Dendritic cell treated with granulocyte-macrophage colony-stimulating factor and Interleukin-4, amounts not matched to agents 40 ng/mL and 50 ng/mL, for 4 days (primary cell): Measurements from ENCODE around the gene EPB41L2.

Source experiments
- H3K27ac Mint-ChIP-seq: one replicate; pipeline ENCODE4 v1.8.0; 2022; ENCODE audit warnings: mild to moderate bottlenecking, mixed read lengths
- H3K27me3 Mint-ChIP-seq: one replicate; pipeline ENCODE4 v1.8.0; 2022; ENCODE audit warnings: mild to moderate bottlenecking, mixed read lengths
- H3K36me3 Mint-ChIP-seq: one replicate; pipeline ENCODE4 v1.8.0; 2022; ENCODE audit warnings: low read depth, mixed read lengths
- H3K4me1 Mint-ChIP-seq: one replicate; pipeline ENCODE4 v1.8.0; 2022; ENCODE audit warnings: low read depth, mixed read lengths
- H3K4me3 Mint-ChIP-seq: one replicate; pipeline ENCODE4 v1.8.0; 2022; ENCODE audit warnings: mild to moderate bottlenecking, moderate library complexity, mixed read lengths
- H3K9me3 Mint-ChIP-seq: one replicate; pipeline ENCODE4 v1.8.0; 2022; ENCODE audit warnings: mixed read lengths
- intact Hi-C: fragments of 100-400 bp; cut with micrococcal nuclease; formaldehyde crosslinking; loops from one replicate; pipeline ENCODE4 v1.15.0; 2022

Gene EPB41L2

DNA sequence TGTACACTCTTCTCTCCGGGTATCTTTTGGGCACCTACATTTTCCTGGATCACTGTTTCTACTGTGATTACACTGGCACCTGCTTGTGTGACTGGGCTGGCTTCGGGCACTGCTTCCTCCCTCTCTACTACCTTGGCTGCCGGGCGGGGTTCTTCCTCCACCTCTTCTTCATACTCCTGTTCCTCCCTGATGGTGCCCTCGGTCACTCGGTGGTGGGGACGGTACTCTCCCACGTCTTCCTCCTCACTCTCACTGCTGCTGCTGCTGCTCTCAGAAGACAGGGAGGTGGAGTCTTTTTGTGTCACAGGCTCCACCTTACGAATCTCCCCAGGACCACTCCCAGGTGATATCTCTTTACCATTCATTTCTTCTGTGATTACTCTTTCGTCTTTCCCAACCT, 193.4 kb downstream of the EPB41L2 start:
- H3K9me3 Mint-ChIP-seq: no peaks in the 10 kb centered on the region
- H3K4me3 Mint-ChIP-seq: no peak overlapping the region
- peaks cover 19% of the 10 kb centered on the region for H3K36me3 Mint-ChIP-seq
- no peaks in the 10 kb centered on the region for H3K4me1 Mint-ChIP-seq
- intact Hi-C loops: loop anchor here (5.0 kb wide), 1 partner anchor 822 kb away; no protein-coding TSS in a partner anchor
- no peaks in the 10 kb centered on the region for H3K27me3 Mint-ChIP-seq
- H3K27ac Mint-ChIP-seq: no peak overlapping the region

DNA sequence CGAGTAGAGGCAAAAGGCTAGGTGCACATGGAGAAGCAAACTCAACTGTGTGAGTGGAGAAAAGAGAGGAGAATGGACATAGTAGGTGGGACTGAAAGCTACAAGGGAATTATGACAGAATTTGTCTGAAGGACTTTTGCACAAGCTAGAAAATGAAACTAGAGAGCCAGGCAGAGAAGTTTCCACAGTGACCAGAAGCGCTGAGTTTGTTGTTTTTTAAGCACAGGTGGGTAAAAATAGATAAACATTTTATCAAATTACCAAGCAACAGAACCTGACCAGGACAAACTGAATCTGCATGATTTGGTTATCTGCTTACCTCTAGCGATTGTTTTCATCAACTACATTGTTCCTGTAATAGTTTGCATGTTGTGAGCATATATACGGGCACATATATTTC, 197.3 kb downstream of the EPB41L2 start:
- intact Hi-C loops: no loop called here
- Mint-ChIP-seq H3K4me3 (no peak overlapping the region), H3K4me1 (no peaks in the 10 kb centered on the region)

DNA sequence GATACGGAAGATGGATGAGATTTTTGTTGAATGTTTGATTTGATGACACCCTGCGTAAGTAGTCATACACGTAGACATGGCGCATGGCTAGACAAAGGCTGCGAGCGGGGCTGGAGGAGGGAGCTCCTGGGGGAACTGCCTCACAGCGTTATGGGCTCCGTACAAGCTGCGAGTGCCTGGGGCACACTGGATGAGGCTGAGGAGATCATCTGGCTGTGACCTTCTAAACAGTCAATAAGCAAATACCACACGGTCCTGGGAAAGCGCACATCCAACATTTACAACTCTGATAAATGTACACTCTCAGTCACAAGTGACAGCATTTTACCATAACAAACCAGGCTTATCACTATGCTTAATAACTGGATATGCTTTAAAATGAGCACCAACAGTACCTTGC, 198.7 kb downstream of the EPB41L2 start:
- intact Hi-C loops: no loop called here
- no peak overlapping the region for H3K27ac Mint-ChIP-seq
- no peak overlapping the region for H3K4me3 Mint-ChIP-seq
- no peaks in the 10 kb centered on the region for H3K27me3 Mint-ChIP-seq
- H3K9me3 Mint-ChIP-seq: no peaks in the 10 kb centered on the region
- no peaks in the 10 kb centered on the region for H3K4me1 Mint-ChIP-seq
- H3K36me3 Mint-ChIP-seq: peaks cover 23% of the 10 kb centered on the region

More for the DNA sequence above, 197.3 kb downstream of the EPB41L2 start:
- Mint-ChIP-seq H3K9me3 (no peaks in the 10 kb centered on the region), H3K36me3 (peaks cover 32% of the 10 kb centered on the region), H3K27me3 (no peaks in the 10 kb centered on the region), H3K27ac (no peak overlapping the region)

- Mint-ChIP-seq H3K36me3 (peaks cover 20% of the 10 kb centered on the region), H3K4me3 (no peak overlapping the region), H3K4me1 (no peaks in the 10 kb centered on the region), H3K27me3 (no peaks in the 10 kb centered on the region), H3K27ac (no peak overlapping the region), H3K9me3 (no peaks in the 10 kb centered on the region)
- intact Hi-C loops: no loop called here
Measured at GRCh38 chr6:130863415-130864230, 199.4 kb downstream of the EPB41L2 start.

GRCh38 chr6:130862370-130862769, 200.7 kb downstream of the EPB41L2 start:
- Mint-ChIP-seq H3K4me3 (no peak overlapping the region), H3K27me3 (no peaks in the 10 kb centered on the region), H3K9me3 (no peaks in the 10 kb centered on the region), H3K27ac (no peak overlapping the region), H3K36me3 (peaks cover 20% of the 10 kb centered on the region), H3K4me1 (no peaks in the 10 kb centered on the region)
- intact Hi-C loops: no loop called here

DNA sequence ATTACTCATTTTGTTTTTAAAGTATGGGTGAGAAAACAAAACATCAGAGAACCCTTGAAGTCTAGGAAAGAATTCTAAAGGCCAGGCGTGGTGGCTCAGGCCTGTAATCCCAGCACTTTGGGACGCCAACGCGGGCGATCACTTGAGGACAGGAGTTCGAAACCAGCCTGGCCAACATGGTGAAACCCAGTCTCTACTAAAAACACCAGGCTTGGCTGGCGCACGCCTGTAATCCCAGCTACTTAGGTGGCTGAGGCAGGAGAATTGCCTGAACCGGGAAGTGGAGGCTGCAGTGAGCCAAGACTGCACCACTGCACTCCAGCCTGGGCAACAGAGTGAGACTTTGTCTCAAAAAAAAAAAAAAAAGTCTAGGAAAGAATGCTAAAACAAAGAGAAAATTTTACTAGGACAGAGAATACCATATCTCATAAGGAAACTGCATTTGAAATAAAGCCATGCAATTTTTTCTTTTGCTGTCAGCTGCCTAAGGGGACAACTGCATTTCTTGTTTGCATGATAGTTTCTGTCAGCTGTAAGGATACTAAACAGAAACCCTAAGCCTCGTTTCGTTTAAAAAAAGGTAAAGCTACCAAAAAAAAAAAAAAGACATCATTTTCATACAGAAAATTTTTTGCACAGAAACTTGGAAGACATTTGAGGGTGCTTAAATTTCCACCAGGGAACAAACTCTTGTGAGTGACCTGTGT, 203.7 kb downstream of the EPB41L2 start:
- Mint-ChIP-seq H3K4me3 (no peak overlapping the region), H3K9me3 (no peaks in the 10 kb centered on the region), H3K27ac (no peak overlapping the region), H3K27me3 (no peaks in the 10 kb centered on the region), H3K36me3 (peaks cover 10% of the 10 kb centered on the region), H3K4me1 (no peaks in the 10 kb centered on the region)
- intact Hi-C loops: no loop called here

GRCh38 chr6:130858498-130859160, 204.4 kb downstream of the EPB41L2 start:
- no peak overlapping the region for H3K4me3 Mint-ChIP-seq
- H3K27me3 Mint-ChIP-seq: no peaks in the 10 kb centered on the region
- H3K27ac Mint-ChIP-seq: no peak overlapping the region
- no peaks in the 10 kb centered on the region for H3K4me1 Mint-ChIP-seq
- H3K9me3 Mint-ChIP-seq: no peaks in the 10 kb centered on the region
- H3K36me3 Mint-ChIP-seq: peaks cover 5% of the 10 kb centered on the region
- intact Hi-C loops: no loop called here

GRCh38 chr6:130858054-130858453, 205.0 kb downstream of the EPB41L2 start:
- Mint-ChIP-seq H3K4me1 (no peaks in the 10 kb centered on the region), H3K27me3 (no peaks in the 10 kb centered on the region), H3K9me3 (no peaks in the 10 kb centered on the region), H3K4me3 (no peak overlapping the region), H3K36me3 (no peaks in the 10 kb centered on the region), H3K27ac (no peak overlapping the region)
- intact Hi-C loops: no loop called here

GRCh38 chr6:130853555-130854183, 209.4 kb downstream of the EPB41L2 start:
- Mint-ChIP-seq H3K36me3 (no peaks in the 10 kb centered on the region), H3K4me1 (no peaks in the 10 kb centered on the region), H3K9me3 (no peaks in the 10 kb centered on the region), H3K27me3 (no peaks in the 10 kb centered on the region), H3K27ac (no peak overlapping the region), H3K4me3 (no peak overlapping the region)
- intact Hi-C loops: no loop called here

GRCh38 chr6:130852844-130853554, 210.0 kb downstream of the EPB41L2 start:
- H3K9me3 Mint-ChIP-seq: no peaks in the 10 kb centered on the region
- H3K27me3 Mint-ChIP-seq: no peaks in the 10 kb centered on the region
- no peak overlapping the region for H3K27ac Mint-ChIP-seq
- intact Hi-C loops: no loop called here
- H3K36me3 Mint-ChIP-seq: no peaks in the 10 kb centered on the region
- H3K4me3 Mint-ChIP-seq: no peak overlapping the region
- no peaks in the 10 kb centered on the region for H3K4me1 Mint-ChIP-seq

DNA sequence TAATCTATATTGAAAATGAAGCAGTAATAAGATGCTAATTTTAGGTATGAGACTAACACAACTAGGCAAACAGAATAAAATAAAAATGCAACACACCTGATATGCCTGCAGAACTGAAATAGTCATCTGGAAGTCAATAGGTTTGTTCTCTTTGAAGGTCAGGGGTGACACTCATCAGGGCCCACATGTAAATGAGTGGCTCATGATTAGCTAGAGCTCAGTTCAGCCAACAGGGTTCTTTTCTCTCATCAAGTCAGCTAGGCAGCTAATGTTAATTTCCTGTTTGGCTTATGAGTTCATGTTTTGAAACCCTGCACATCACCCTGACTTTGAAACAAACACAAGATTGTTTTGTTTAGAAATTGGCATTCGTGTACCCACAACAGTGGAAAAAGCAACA, 212.0 kb downstream of the EPB41L2 start:
- Mint-ChIP-seq H3K4me3 (no peak overlapping the region), H3K27ac (no peak overlapping the region), H3K36me3 (no peaks in the 10 kb centered on the region), H3K27me3 (no peaks in the 10 kb centered on the region), H3K4me1 (no peaks in the 10 kb centered on the region), H3K9me3 (no peaks in the 10 kb centered on the region)
- intact Hi-C loops: no loop called here

DNA sequence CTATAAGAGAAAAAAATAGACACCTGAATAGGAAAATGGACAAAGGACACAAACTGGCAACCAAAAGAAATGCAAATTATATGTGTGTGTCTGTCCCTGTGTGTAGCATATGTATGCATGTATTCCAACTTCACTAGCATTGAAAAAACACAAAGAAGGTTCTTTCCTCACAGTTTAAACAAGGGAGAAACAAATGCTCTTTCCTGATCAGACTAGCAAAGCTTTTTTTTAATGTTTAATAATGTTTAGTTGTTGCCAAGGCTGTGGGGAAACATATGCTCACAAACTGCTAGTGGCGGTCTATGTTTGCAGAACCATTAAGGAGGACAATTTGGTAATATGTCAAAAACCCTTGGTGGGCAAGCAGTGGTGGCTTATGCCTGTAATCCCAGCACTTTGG, 213.5 kb downstream of the EPB41L2 start:
- no peaks in the 10 kb centered on the region for H3K36me3 Mint-ChIP-seq
- intact Hi-C loops: no loop called here
- H3K27ac Mint-ChIP-seq: no peak overlapping the region
- H3K9me3 Mint-ChIP-seq: no peaks in the 10 kb centered on the region
- H3K4me3 Mint-ChIP-seq: no peak overlapping the region
- H3K27me3 Mint-ChIP-seq: no peaks in the 10 kb centered on the region
- H3K4me1 Mint-ChIP-seq: no peaks in the 10 kb centered on the region

DNA sequence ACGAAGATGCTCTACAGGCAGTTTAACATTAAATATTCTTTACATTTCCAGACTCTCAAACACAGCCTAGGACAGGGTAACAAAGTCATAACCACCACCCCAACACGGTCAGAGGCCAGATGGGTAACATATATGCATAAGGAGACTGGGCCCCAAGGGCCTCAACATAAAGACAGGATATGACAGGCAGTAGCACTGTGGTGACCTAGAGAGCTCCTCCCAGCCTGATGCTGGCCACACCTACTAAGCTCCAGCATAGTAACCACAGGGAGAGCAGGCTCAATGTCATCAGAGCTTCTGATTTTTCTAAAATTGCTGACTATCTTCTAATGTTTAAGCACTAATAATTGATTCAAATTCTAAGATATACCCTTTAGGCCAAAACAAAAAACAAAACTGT, 214.1 kb downstream of the EPB41L2 start:
- Mint-ChIP-seq H3K27me3 (no peaks in the 10 kb centered on the region), H3K36me3 (no peaks in the 10 kb centered on the region), H3K9me3 (no peaks in the 10 kb centered on the region), H3K27ac (no peak overlapping the region), H3K4me3 (no peak overlapping the region), H3K4me1 (no peaks in the 10 kb centered on the region)
- intact Hi-C loops: no loop called here
